SW480 (cell line): ENCODE data around the gene NPAS3.

Experiments used
- DNase-seq: peaks from one replicate; pipeline ENCODE4 v3.0.0-alpha.2; 2016; ENCODE audit warnings: low spot score

NPAS3 gene

GRCh38 chr14:32940711-32941667 lies 2.3 kb downstream of the NPAS3 start:
- DNase-seq: no peak

DNA sequence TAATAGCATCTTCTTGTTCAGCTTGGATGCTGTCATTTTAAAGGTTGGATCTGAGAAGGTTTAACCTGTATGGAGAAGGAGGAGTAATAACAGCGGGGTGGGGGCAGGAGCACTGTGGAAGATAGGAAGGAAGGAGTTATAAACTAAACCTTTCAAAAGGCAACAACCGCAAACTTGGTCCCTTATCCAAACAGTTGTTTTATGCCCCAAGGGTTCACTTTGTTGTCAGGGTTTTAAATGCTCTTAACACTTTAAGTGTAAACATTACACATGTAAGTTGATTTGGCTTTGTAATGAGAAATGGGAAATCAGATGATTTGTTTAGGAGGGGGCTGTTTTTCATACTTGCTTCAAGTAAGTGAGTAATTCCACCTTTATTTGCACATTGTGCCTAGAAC lies 3.0 kb downstream of the NPAS3 start:
- no peak for DNase-seq

DNA sequence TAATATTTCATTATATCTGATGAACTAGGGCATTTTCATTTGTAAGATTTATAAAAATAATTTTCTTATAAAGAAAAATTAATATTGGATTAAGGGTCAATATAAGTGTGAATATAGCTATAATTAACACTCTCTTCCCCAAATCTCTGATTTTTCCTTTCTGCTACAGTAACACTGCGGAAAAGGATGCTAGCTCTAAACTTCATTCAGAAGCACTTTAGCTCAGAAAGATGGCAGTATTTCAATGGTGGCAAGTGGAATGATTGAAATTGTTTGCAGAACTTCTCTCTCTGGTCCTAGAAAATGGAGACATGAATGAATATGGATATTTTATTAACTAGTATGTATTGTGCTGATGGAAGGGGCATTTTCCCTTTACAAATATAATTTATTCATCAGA lies 8.4 kb downstream of the NPAS3 start:
- DNase-seq: no peak

GRCh38 chr14:32947792-32948191 lies 9.1 kb downstream of the NPAS3 start:
- no peak for DNase-seq

GRCh38 chr14:32950584-32950983 lies 11.9 kb downstream of the NPAS3 start:
- peak; percentile 29 for DNase-seq

DNA sequence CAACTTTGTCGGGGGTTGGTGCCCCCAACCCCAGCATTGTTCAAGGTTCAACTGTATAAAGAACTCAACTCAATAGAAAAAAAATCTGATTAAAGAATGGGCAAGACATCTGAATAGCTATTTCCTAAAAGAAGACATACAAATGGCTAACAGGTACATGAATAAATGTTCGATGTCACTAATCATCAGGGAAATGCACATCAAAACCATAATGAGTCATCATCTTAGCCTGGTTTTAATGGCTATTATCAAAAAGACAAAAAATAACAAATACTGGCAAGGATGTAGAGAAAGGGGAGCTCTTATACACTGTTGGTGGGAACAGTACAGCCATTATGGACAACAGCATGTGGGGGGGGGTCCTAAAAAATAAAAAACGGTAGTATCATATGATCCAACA lies 28.7 kb downstream of the NPAS3 start:
- DNase-seq: no peak

- DNase-seq: no peak
These were observed 30.4 kb downstream of the NPAS3 start for GRCh38 chr14:32968972-32969544.

- no peak for DNase-seq
These were observed 39.2 kb downstream of the NPAS3 start for GRCh38 chr14:32977913-32978312.

- no peak for DNase-seq
These were observed 40.1 kb downstream of the NPAS3 start for GRCh38 chr14:32978691-32979255.

DNA sequence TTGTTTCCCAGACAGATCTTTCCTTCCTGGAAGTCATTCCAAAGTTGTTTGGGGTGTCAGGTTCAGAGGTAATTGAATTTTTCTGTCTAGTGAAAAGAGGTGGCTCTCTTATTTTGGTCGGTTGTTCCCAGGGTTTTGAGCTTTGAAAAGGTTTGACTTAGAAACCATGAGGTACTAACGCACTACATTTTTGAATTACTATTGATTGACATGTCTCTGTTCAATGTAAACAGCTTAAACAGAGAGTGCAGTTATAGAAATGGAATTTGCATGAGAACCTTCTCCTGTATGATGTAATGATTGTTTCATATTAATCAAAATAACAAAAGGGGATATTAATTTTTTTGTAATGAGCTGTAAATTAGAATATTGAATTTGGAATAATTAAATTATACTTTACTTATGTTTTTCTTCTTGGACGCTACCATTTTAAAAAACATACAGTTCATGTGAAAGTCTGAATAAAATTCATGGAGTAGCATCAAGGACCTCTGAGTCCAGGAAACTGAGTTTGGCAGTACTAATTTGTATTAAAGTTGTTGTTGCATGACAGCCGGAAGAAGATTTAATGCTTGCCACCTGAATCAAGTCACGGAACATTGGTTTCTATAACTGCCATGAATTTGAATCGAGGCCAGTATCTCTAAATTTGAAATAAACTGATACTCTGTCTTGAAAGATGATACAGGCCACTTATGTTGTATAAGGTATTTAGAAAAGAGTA lies 41.7 kb downstream of the NPAS3 start:
- DNase-seq: no peak

DNA sequence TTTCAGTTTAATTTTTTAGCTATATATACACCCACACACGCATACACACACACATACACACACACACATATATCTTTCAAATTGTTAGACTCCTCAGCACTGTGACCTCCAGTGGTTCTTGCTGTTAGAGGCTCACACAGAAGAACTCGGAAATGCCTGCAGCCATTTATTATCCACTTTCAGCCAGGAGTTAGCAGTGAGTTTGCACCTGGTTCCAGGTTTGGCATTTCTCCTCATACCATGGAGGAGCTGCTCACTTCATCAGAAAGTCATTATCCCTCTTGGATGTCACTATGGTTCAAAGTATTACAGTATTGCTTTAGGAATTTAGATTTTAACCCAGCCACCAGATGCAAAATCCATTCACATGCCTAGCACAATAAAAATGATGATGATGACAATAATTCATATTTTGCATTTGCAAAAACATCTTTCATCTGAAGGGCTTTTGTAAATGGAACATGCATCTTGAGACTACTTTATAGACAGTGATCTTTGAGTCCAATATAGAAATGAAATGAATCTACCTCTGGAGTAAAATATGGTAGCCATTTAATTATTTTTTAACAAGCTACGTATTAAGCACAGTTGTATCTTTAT lies 42.3 kb downstream of the NPAS3 start:
- no peak for DNase-seq

- DNase-seq: no peak
These were observed 45.7 kb downstream of the NPAS3 start for GRCh38 chr14:32984241-32984930.

DNA sequence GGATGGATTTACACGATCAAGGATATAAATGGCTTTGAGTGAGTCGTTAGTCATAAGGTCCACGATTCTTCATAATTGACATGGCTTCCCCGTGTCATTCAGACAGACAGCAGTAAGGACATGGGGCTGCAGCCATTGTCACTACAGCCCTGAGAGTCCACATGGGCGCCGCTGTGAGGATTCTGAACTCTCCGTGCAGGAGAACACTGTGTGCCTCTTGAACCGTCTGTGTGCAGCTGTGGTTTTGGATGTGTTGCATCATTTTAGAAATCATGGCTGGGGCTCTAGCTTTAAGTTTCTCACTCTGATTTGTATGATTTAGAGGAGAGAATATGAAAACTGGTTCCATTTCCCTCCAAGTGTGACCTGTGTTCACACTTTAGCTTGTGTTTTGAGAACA lies 47.2 kb downstream of the NPAS3 start:
- DNase-seq: no peak

DNA sequence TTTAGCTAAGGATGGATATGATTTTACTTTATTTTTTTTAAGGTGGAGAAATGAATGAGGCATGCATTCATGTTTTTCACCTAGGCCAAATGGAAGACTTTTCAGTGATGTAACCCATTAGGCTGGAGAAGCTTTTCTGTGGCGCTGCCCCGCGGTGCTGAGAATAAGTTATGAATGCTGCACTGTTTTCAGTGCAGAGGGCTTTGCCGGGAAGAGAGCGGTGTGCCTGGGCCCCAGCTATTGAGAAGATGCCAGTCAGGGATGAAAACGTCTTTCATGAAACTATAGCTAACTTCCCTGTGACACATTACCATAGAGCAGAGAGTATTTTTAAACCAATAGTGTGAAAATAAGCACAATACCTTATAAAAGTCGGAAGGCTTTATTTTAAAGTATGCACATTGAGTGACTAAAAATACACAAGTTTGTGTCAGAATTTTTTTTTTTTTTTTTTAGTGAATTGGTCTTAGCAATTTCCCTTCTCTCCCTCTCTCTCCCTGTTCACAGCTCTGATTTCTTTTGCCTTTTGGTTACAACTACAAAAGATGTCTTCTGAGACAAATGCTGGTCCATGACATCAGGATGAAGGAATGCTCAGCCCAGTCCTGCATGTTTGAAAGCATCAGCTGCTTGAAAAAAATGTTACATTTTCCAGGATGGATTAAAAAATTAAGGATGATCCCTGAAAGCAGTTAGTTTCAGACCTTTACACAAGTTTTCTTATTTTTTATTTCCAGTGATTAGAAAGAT lies 48.3 kb downstream of the NPAS3 start:
- DNase-seq: no peak

GRCh38 chr14:32991691-32992090 lies 53.0 kb downstream of the NPAS3 start:
- DNase-seq: no peak

- DNase-seq: no peak
These were observed 55.2 kb downstream of the NPAS3 start for GRCh38 chr14:32993921-32994320.

GRCh38 chr14:32996343-32996742 lies 57.7 kb downstream of the NPAS3 start:
- no peak for DNase-seq

DNA sequence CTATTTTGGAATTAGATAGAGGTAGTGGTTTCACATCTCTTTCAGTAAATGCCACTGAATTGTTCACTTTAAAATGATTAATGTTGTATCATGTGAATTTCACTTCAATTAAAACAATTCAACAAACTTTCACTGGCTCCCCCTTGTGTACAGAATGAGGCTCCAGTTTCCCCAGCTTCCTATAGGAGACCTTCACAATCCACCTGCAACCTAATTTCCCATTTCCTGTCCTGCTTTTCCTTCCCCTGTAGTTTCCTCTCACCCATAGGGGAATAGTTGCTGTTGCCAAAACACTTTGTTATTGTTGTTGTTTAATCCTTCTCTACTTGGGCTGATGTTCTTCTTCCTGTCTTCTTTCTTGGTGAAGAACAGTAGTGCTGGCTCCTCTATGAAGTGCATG lies 59.8 kb downstream of the NPAS3 start:
- peak; percentile 1 for DNase-seq

GRCh38 chr14:33009673-33010072 lies 71.0 kb downstream of the NPAS3 start:
- DNase-seq: no peak

- no peak for DNase-seq
These were observed 71.8 kb downstream of the NPAS3 start for GRCh38 chr14:33010495-33010894.

- no peak for DNase-seq
These were observed 76.0 kb downstream of the NPAS3 start for GRCh38 chr14:33014710-33015109.
